Liver (tissue), 3 donors: ENCODE data around the gene COL10A1.

Experiments used
- CTCF ChIP-seq: fragments of 150-350 bp; IDR thresholded peaks from 2 replicates; pipeline ENCODE4 v1.5.1; 2017; ENCODE audit warnings: improper control_type of control experiment, low read depth, low read length; ENCODE audit not compliant: missing input control
- EGR1 ChIP-seq, 2 donors: IDR thresholded peaks; 2 replicates each; pipeline ENCODE4 v1.6.1; 2016 to 2018; ENCODE audit warnings: antibody characterized with exemption in 2 of 2, low read depth in 2 of 2
- GABPA ChIP-seq, 2 donors: IDR thresholded peaks in 1 of 2; conservative IDR thresholded peaks in 1 of 2; 2 replicates each; pipeline ENCODE4 v1.6.1; 2016; ENCODE audit warnings: antibody characterized with exemption in 2 of 2, mild to moderate bottlenecking in 1 of 2, moderate library complexity in 1 of 2
- HNF4A ChIP-seq, 2 donors: conservative IDR thresholded peaks; 2 replicates each; pipeline ENCODE4 v1.6.1; 2016; ENCODE audit warnings: antibody characterized with exemption in 2 of 2, mild to moderate bottlenecking in 2 of 2
- RAD21 ChIP-seq, 2 donors: IDR thresholded peaks; 2 replicates each; pipeline ENCODE4 v1.6.1; 2016; ENCODE audit warnings: antibody characterized with exemption in 2 of 2, mild to moderate bottlenecking in 2 of 2
- TAF1 ChIP-seq: conservative IDR thresholded peaks from 2 replicates; pipeline ENCODE4 v1.6.1; 2016; ENCODE audit warnings: antibody characterized with exemption, mild to moderate bottlenecking
- YY1 ChIP-seq: IDR thresholded peaks from 2 replicates; pipeline ENCODE4 v1.6.1; 2016; ENCODE audit warnings: antibody characterized with exemption, mild to moderate bottlenecking
- ZBTB33 ChIP-seq: IDR thresholded peaks from 2 replicates; pipeline ENCODE4 v1.6.1; 2016; ENCODE audit warnings: antibody characterized with exemption
- TF ChIP-seq, protein P1 (sequence below): IDR thresholded peaks from 2 replicates; pipeline ENCODE4 v1.6.1; 2016; ENCODE audit warnings: antibody characterized with exemption, mild to moderate bottlenecking
- TF ChIP-seq, protein P2 (sequence below): IDR thresholded peaks from 2 replicates; pipeline ENCODE4 v1.6.1; 2016; ENCODE audit warnings: antibody characterized with exemption
- donor health status: healthy.
- donor health status: healthy.

DNA sequence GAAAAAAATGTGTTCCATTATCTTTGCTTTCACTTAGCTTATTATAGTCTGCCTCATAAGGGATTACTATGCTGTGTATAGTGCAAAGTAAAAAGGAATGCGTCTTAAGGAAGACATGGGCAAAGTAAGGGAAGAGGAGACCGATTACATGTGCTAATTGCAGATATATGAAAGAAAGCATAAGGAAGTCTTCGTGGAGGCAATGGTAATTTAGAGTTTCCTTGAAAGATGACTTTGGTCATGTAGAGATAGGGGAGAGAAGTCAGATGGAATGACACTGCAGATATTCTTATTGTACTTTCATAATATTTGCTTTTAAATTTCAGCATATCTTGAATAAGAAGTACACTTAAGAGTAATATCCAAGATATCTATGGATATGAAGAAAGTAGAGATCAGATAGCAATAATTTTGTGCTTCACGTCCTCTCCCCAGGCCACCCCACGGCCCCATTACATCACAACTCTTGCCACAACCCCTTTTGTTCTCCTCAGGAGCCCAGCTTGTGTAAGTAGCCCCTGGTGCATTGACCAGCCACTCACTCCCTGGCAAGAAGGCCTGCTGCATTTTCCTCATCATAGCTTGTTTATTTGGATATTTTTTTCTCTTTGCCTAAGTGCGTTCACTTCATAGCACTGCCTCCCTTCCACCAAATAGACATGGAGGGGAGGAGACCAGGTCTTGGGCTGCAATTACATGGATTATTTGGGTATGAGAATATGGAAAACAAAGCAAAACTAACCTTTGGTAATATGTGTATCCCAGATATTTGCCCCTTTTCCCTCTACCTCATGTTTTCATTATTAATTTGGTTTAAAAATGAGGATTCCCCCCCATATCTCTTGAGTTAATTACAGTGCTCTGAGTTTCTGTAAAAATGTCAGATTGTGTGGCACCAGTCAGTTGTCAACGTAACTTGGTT, 30.7 kb upstream of the COL10A1 start:
- TF ChIP-seq CTCF (no peak), EGR1 (IDR thresholded peaks at IDR 0.05; ENCODE audit: low read depth in 2 of 2) (no peak), RAD21 (IDR thresholded peaks at IDR 0.05) (no peak), TAF1 (no peak), GABPA (IDR thresholded peaks at IDR 0.05 in 1 of 2, conservative IDR thresholded peaks at IDR 0.05 in 1 of 2) (no peak), HNF4A (conservative IDR thresholded peaks at IDR 0.05) (no peak), ZBTB33 (no peak), YY1 (no peak)
- TF ChIP-seq, protein P1, sequence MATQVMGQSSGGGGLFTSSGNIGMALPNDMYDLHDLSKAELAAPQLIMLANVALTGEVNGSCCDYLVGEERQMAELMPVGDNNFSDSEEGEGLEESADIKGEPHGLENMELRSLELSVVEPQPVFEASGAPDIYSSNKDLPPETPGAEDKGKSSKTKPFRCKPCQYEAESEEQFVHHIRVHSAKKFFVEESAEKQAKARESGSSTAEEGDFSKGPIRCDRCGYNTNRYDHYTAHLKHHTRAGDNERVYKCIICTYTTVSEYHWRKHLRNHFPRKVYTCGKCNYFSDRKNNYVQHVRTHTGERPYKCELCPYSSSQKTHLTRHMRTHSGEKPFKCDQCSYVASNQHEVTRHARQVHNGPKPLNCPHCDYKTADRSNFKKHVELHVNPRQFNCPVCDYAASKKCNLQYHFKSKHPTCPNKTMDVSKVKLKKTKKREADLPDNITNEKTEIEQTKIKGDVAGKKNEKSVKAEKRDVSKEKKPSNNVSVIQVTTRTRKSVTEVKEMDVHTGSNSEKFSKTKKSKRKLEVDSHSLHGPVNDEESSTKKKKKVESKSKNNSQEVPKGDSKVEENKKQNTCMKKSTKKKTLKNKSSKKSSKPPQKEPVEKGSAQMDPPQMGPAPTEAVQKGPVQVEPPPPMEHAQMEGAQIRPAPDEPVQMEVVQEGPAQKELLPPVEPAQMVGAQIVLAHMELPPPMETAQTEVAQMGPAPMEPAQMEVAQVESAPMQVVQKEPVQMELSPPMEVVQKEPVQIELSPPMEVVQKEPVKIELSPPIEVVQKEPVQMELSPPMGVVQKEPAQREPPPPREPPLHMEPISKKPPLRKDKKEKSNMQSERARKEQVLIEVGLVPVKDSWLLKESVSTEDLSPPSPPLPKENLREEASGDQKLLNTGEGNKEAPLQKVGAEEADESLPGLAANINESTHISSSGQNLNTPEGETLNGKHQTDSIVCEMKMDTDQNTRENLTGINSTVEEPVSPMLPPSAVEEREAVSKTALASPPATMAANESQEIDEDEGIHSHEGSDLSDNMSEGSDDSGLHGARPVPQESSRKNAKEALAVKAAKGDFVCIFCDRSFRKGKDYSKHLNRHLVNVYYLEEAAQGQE = no peak
- TF ChIP-seq, protein P2, sequence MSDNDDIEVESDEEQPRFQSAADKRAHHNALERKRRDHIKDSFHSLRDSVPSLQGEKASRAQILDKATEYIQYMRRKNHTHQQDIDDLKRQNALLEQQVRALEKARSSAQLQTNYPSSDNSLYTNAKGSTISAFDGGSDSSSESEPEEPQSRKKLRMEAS = no peak
